Common myeloid progenitor, CD34-positive (primary cell): ENCODE data around the gene SLC6A20.

Experiments used
- CTCF ChIA-PET: fragments of 350-600 bp; sonication (Branson Sonifier 250); formaldehyde crosslinking; loops from one replicate; lab custom pipeline; 2021; ENCODE audit warnings: antibody characterized with exemption; lab: Charles Lee
- POLR2A ChIA-PET: fragments of 350-600 bp; sonication (Branson Sonifier 250); formaldehyde crosslinking; loops from one replicate; lab custom pipeline; 2021; ENCODE audit warnings: antibody characterized with exemption; lab: Charles Lee
- DNase-seq, 3 donors: peaks; one replicate each; pipeline versions ENCODE4 v3.0.0 to v3.0.0-alpha.2; 2013
- H3K27ac ChIP-seq, 2 experiments: 1 replicate in 1 of 2; 2 replicates in 1 of 2; pipeline ENCODE4 v1.7.0; 2013; ENCODE audit warnings: inconsistent platforms in 2 of 2, low read length in 2 of 2, mild to moderate bottlenecking in 2 of 2, low read depth in 1 of 2, moderate library complexity in 1 of 2; ENCODE audit not compliant: severe bottlenecking in 2 of 2, insufficient read depth in 1 of 2, poor library complexity in 1 of 2
- H3K27me3 ChIP-seq, 5 experiments: replicated peaks in 2 of 5; 1 replicate in 3 of 5; 2 replicates in 2 of 5; pipeline versions ENCODE4 v1.6.1 to v1.7.0; 2013; ENCODE audit warnings: low read length in 4 of 5, mild to moderate bottlenecking in 2 of 5, moderate library complexity in 2 of 5, inconsistent platforms in 1 of 5; ENCODE audit not compliant: insufficient read depth in 5 of 5, control insufficient read depth in 4 of 5
- H3K36me3 ChIP-seq, 4 experiments: 1 replicate in 2 of 4; 2 replicates in 2 of 4; pipeline versions ENCODE4 v1.6.1 to v1.7.0; 2013; ENCODE audit warnings: low read length in 3 of 4, control low read depth in 1 of 4, mild to moderate bottlenecking in 1 of 4; ENCODE audit not compliant: control insufficient read depth in 4 of 4, insufficient read depth in 4 of 4
- H3K4me1 ChIP-seq, 4 experiments: 1 replicate in 3 of 4; 2 replicates in 1 of 4; pipeline versions ENCODE4 v1.6.1 to v1.7.1; 2013; ENCODE audit warnings: low read length in 3 of 4, mild to moderate bottlenecking in 3 of 4, control low read depth in 1 of 4, inconsistent platforms in 1 of 4, moderate library complexity in 1 of 4; ENCODE audit not compliant: control insufficient read depth in 4 of 4, insufficient read depth in 4 of 4; ENCODE audit errors: control extremely low read depth in 1 of 4
- H3K4me3 ChIP-seq, 7 experiments: 1 replicate in 4 of 7; 2 replicates in 3 of 7; pipeline versions ENCODE4 v1.5.1 to v1.7.0; 2013; ENCODE audit warnings: mild to moderate bottlenecking in 7 of 7, low read length in 6 of 7, moderate library complexity in 6 of 7, inconsistent platforms in 2 of 7, low read depth in 2 of 7, control low read depth in 1 of 7; ENCODE audit not compliant: insufficient read depth in 4 of 7, control insufficient read depth in 1 of 7; ENCODE audit errors: extremely low read depth in 1 of 7
- H3K9me3 ChIP-seq, 5 experiments: 1 replicate in 4 of 5; 2 replicates in 1 of 5; pipeline versions ENCODE4 v1.6.1 to v1.7.1; 2013; ENCODE audit warnings: low read length in 4 of 5, mild to moderate bottlenecking in 2 of 5, inconsistent platforms in 1 of 5, low read depth in 1 of 5, moderate library complexity in 1 of 5; ENCODE audit not compliant: control insufficient read depth in 4 of 5, insufficient read depth in 2 of 5; ENCODE audit errors: control extremely low read depth in 1 of 5
- WGBS: methylation state at CpG from one replicate; pipeline ENCODE4 v1.1.5; 2013; ENCODE audit not compliant: insufficient coverage; 5-methylcytosine and 5-hydroxymethylcytosine counted together

SLC6A20 gene

DNA sequence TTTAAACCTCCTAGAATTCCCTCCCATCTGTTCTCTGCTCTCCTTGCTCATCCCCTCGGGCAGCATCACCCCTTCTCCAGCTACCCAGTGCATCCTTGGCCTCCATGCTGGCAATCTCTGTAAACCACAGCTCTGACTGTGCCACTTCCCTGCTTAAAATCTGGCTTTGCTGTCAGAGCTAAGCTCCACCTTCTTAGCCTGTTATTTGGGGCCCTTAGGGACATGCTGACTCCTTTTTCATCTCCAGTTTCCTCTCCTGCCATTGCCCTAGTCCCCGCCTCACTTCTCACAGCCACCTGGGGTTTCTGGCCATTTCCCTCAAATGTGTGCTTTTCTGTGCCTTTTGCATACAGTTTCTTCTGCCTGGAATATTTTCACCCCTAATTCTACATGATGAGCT is 5.7 kb downstream of the SLC6A20 start:
- CTCF ChIA-PET = interaction anchor here (1.0 kb wide), 1 partner anchor 10 kb away, joined by 3 read pairs; no protein-coding TSS in a partner anchor

DNA sequence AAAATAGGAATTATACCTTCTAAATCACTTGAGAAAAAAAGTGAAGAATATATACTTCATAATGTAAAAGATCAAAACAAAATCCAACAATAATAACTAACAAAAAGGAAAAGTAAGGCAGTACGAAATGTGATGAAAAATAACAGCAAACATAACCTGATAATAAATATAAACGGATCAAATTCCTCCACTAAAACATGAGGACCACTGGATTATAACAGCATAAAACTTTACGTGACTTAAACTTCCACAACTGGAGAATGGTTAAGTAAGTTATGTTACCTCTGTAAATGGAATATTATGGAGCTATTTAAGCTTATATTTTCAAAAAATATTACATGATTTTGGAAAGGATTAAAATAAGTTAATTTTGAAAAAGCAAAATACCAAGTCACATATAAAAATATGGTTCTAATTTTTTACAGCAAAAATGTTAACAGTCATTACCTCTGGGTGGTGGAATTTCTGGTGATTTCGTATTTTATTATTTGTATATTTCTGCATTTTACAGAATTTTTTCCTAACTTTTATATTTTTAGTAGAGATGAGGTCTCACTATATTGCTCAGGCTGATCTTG is 7.0 kb downstream of the SLC6A20 start:
- ChIA-PET CTCF (no interaction called here), POLR2A (no interaction called here)
- Histone ChIP-seq H3K36me3 (no peaks in the 10 kb centered on the region), H3K9me3 (peaks cover 0 to 8% (median 3%) of the 10 kb centered on the region in 5 experiments), H3K27me3 (peaks cover 0 to 11% (median 5%) of the 10 kb centered on the region in 5 experiments), H3K4me3 (no peak overlapping the region), H3K27ac (no peak overlapping the region), H3K4me1 (no peaks in the 10 kb centered on the region)
- no CpG with 5 or more reads among the region's 4 CpGs for WGBS
- no peak for DNase-seq

More for the DNA sequence above, 5.7 kb downstream of the SLC6A20 start:
- Histone ChIP-seq H3K36me3 (no peaks in the 10 kb centered on the region), H3K9me3 (peaks cover 0 to 4% (median 2%) of the 10 kb centered on the region in 5 experiments), H3K27me3 (peaks cover 2 to 17% (median 16%) of the 10 kb centered on the region in 5 experiments), H3K4me1 (peaks cover 0 to 2% (median 1%) of the 10 kb centered on the region in 4 experiments), H3K27ac (no peak overlapping the region), H3K4me3 (no peak overlapping the region)
- DNase-seq = no peak
- POLR2A ChIA-PET = interaction anchor here (0.7 kb wide), 1 partner anchor 84 kb away, joined by 4 read pairs; no protein-coding TSS in a partner anchor
- WGBS = 100% methylated on average over 2 of the region's 2 CpGs

- Histone ChIP-seq H3K4me1 (no peaks in the 10 kb centered on the region), H3K27me3 (peaks cover 0 to 7% (median 0%) of the 10 kb centered on the region in 5 experiments), H3K9me3 (peaks cover 0 to 8% (median 3%) of the 10 kb centered on the region in 5 experiments), H3K4me3 (no peak overlapping the region), H3K27ac (no peak overlapping the region), H3K36me3 (no peaks in the 10 kb centered on the region)
- ChIA-PET POLR2A (no interaction called here), CTCF (no interaction called here)
- WGBS = 100% methylated on average over 1 of the region's 2 CpGs
- no peak for DNase-seq
These were observed 8.8 kb downstream of the SLC6A20 start for GRCh38 chr3:45787551-45787950.

GRCh38 chr3:45786801-45787495 is 9.4 kb downstream of the SLC6A20 start:
- no peak overlapping the region for H3K4me3 ChIP-seq
- ChIA-PET CTCF (interaction anchor here (0.8 kb wide), 1 partner anchor 25 kb away, joined by 3 read pairs; no protein-coding TSS in a partner anchor), POLR2A (no interaction called here)
- WGBS = 73% methylated on average over 4 of the region's 4 CpGs
- peaks cover 0 to 7% (median 0%) of the 10 kb centered on the region in 5 experiments for H3K27me3 ChIP-seq
- no peak overlapping the region for H3K27ac ChIP-seq
- peaks cover 0 to 8% (median 3%) of the 10 kb centered on the region in 5 experiments for H3K9me3 ChIP-seq
- no peaks in the 10 kb centered on the region for H3K36me3 ChIP-seq
- no peak for DNase-seq
- no peaks in the 10 kb centered on the region for H3K4me1 ChIP-seq

GRCh38 chr3:45785605-45786150 is 10.7 kb downstream of the SLC6A20 start:
- ChIA-PET POLR2A (no interaction called here), CTCF (interaction anchor here (0.8 to 1.0 kb wide), 2 partner anchors 24 to 121 kb away, joined by 3 read pairs; no protein-coding TSS in a partner anchor)
- no peak for DNase-seq
- WGBS = 80% methylated on average over 2 of the region's 3 CpGs
- Histone ChIP-seq H3K27ac (no peak overlapping the region), H3K36me3 (no peaks in the 10 kb centered on the region), H3K4me3 (no peak overlapping the region), H3K9me3 (peaks cover 0 to 8% (median 3%) of the 10 kb centered on the region in 5 experiments), H3K4me1 (no peaks in the 10 kb centered on the region), H3K27me3 (peaks cover 0 to 7% (median 0%) of the 10 kb centered on the region in 5 experiments)

DNA sequence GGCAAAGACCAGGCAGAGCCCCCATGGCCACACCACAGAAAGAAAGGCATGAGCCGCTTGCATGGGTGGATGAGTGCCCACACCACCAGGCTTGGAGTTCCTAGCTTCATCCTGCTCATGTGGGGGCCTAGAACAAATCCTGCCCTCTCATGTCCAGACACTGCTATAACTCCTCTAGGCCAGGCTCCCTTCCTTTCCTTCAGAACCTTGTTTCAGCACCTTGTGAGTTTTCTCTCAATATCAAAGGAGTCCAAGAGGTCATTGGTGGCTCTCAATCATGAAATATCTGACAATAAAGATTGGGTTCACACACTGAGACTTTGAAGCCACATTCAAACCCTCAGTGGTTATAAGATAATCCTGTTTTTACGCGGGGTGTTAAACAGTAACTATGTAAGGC is 12.7 kb downstream of the SLC6A20 start:
- no peaks in the 10 kb centered on the region for H3K36me3 ChIP-seq
- H3K4me1 ChIP-seq = no peaks in the 10 kb centered on the region
- ChIA-PET CTCF (no interaction called here), POLR2A (no interaction called here)
- WGBS = 96% methylated on average over 3 of the region's 3 CpGs
- H3K27ac ChIP-seq = no peak overlapping the region
- DNase-seq = no peak
- peaks cover 0 to 4% (median 1%) of the 10 kb centered on the region in 5 experiments for H3K9me3 ChIP-seq
- H3K27me3 ChIP-seq = peaks cover 0 to 7% (median 0%) of the 10 kb centered on the region in 5 experiments
- H3K4me3 ChIP-seq = no peak overlapping the region
